HEK293T (cell line): ENCODE results near the gene TTC36.

ENCODE experiments used
- BHLHE40 ChIP-seq: fragments of 450-650 bp; IDR thresholded peaks from 2 replicates; pipeline ENCODE4 v1.6.1; 2016; ENCODE audit warnings: mild to moderate bottlenecking, moderate library complexity, borderline replicate concordance
- CTBP1 ChIP-seq: fragments of 450-650 bp; IDR thresholded peaks from 2 replicates; pipeline ENCODE4 v1.6.1; 2016; ENCODE audit warnings: borderline replicate concordance
- FOXK2 ChIP-seq: fragments of 450-650 bp; IDR thresholded peaks from 2 replicates; pipeline ENCODE4 v1.6.1; 2016; ENCODE audit warnings: mild to moderate bottlenecking
- FOXM1 ChIP-seq: fragments of 450-650 bp; IDR thresholded peaks from 2 replicates; pipeline ENCODE4 v1.6.1; 2017; ENCODE audit warnings: mild to moderate bottlenecking, borderline replicate concordance
- HDGF ChIP-seq: fragments of 450-650 bp; IDR thresholded peaks from 2 replicates; pipeline ENCODE4 v1.6.1; 2017; ENCODE audit warnings: antibody characterized with exemption, borderline replicate concordance
- NFRKB ChIP-seq: fragments of 450-650 bp; IDR thresholded peaks from 2 replicates; pipeline ENCODE4 v1.6.1; 2016; ENCODE audit warnings: mild to moderate bottlenecking, moderate library complexity
- SP1 ChIP-seq: fragments of 450-650 bp; IDR thresholded peaks from 2 replicates; pipeline ENCODE4 v1.6.1; 2017
- SUZ12 ChIP-seq: fragments of 450-650 bp; IDR thresholded peaks from 2 replicates; pipeline ENCODE4 v1.6.1; 2016; ENCODE audit warnings: mild to moderate bottlenecking
- TARDBP ChIP-seq: fragments of 450-650 bp; IDR thresholded peaks from 2 replicates; pipeline ENCODE4 v1.6.1; 2016

- no peak for TF ChIP-seq BHLHE40
- TF ChIP-seq FOXK2 = no peak
- TF ChIP-seq FOXM1 = no peak
- TF ChIP-seq NFRKB = no peak
- no peak for TF ChIP-seq SUZ12
- no peak for TF ChIP-seq HDGF
- TF ChIP-seq TARDBP = no peak
- no peak for TF ChIP-seq CTBP1
- no peak for TF ChIP-seq SP1
Measured at GRCh38 chr11:118484405-118484804, 42.9 kb upstream of the TTC36 start.
